Measurements from ENCODE around the gene DNAJC27. TPM values are rescaled to one million over a fixed set of nuclear protein-coding genes. Genes with fewer than 3 reads are reported as not detected.
A peak's percentile ranks its signal among the peaks of the same experiment; 100 is the strongest.

DNAJC27 gene
- total RNA-seq, 4 donors from 2014 or later = 2.1 to 4.6 (median 4.2) TPM

DNA sequence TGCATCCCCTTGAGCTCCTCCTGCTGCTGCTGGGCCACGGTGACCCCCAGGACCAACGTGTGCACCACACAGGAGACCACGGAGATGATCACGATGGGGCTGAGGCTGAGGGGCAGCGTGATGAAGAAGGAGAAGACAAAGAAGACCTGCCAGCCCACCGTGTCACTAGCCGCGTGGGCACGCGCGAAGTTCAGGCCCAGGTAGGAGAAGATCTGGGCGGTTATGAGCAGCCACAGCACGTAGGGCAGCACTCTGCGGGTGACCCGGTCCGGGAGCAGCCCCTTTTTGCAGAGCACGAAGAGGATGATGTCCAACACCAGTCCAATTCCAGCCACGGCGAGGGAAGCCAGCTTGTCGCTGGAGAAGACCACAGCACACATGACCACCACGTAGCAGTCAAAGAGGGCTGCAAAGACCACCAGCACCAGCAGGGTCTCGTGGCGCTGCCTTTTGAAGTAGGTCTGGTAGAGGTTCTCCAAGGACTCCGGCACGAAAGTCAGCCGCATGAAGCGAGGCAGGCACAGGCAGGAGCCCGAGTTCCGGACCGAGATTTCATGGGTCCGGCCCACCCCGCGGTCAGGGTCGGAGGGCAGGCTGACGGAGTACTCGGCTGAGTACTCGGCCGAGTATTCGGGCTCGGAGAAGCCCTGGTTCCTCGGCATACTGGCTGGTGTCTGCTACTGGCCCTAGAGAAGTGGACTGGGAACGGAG lies 53.3 kb downstream of the DNAJC27 start:
- 83 to 85% methylated on average over 21 to 36 of the region's 42 CpGs for WGBS, 2 donors
- peak overlapping the region; percentile 53 to 89 (median 66) for H3K4me3 ChIP-seq
- peaks cover 0 to 7% (median 0%) of the 10 kb centered on the region in 3 donors for H3K36me3 ChIP-seq
- TF ChIP-seq POLR2A (IDR thresholded peaks at IDR 0.05) (no peak), CTCF (IDR thresholded peaks at IDR 0.05) (no peak)
- intact Hi-C loops (cut with DNase I) = no loop called here
- peaks cover 11 to 70% (median 22%) of the 10 kb centered on the region in 3 donors for H3K4me1 ChIP-seq
- DNase-seq = no peak
- H3K9me3 ChIP-seq = no peaks in the 10 kb centered on the region
- H3K27me3 ChIP-seq = no peaks in the 10 kb centered on the region
- peak overlapping the region; percentile 52 to 91 (median 81) for H3K27ac ChIP-seq

GRCh38 chr2:24917731-24918325 lies 53.9 kb downstream of the DNAJC27 start:
- Histone ChIP-seq H3K4me1 (peaks cover 11 to 77% (median 22%) of the 10 kb centered on the region in 3 donors), H3K36me3 (peaks cover 0 to 7% (median 0%) of the 10 kb centered on the region in 3 donors), H3K9me3 (no peaks in the 10 kb centered on the region), H3K4me3 (peak overlapping the region in 3 of 4 donors; percentile 57 to 89 (median 76)), H3K27me3 (no peaks in the 10 kb centered on the region), H3K27ac (peak overlapping the region in 3 of 4 donors; percentile 19 to 52 (median 49))
- intact Hi-C loops (cut with DNase I) = no loop called here
- TF ChIP-seq POLR2A (IDR thresholded peaks at IDR 0.05) (no peak), CTCF (IDR thresholded peaks at IDR 0.05) (no peak)
- WGBS, 2 donors = 88 to 89% methylated on average over 5 to 7 of the region's 12 CpGs
- no peak for DNase-seq

GRCh38 chr2:24917086-24917485 lies 54.7 kb downstream of the DNAJC27 start:
- intact Hi-C loops (cut with DNase I) = no loop called here
- no peak for TF ChIP-seq CTCF (IDR thresholded peaks at IDR 0.05)
- no peak for TF ChIP-seq POLR2A (IDR thresholded peaks at IDR 0.05)
- WGBS, 2 donors = 40 to 80% methylated on average over 1 to 4 of the region's 7 CpGs
- peak overlapping the region in 3 of 4 donors; percentile 57 to 89 (median 76) for H3K4me3 ChIP-seq
- H3K36me3 ChIP-seq = peaks cover 0 to 7% (median 0%) of the 10 kb centered on the region in 3 donors
- no peak for DNase-seq
- H3K4me1 ChIP-seq = peaks cover 11 to 79% (median 22%) of the 10 kb centered on the region in 3 donors
- no peaks in the 10 kb centered on the region for H3K9me3 ChIP-seq
- no peaks in the 10 kb centered on the region for H3K27me3 ChIP-seq
- peak overlapping the region in 3 of 4 donors; percentile 19 to 52 (median 49) for H3K27ac ChIP-seq

- Histone ChIP-seq H3K27ac (peak overlapping the region in 1 of 4 donors; percentile 29), H3K36me3 (peaks cover 0 to 7% (median 0%) of the 10 kb centered on the region in 3 donors), H3K4me3 (peak overlapping the region in 1 of 4 donors; percentile 1), H3K9me3 (no peaks in the 10 kb centered on the region), H3K4me1 (peaks cover 11 to 74% (median 22%) of the 10 kb centered on the region in 3 donors), H3K27me3 (no peaks in the 10 kb centered on the region)
- no peak for DNase-seq
- intact Hi-C loops (cut with DNase I) = no loop called here
- TF ChIP-seq POLR2A (IDR thresholded peaks at IDR 0.05) (no peak), CTCF (IDR thresholded peaks at IDR 0.05) (no peak)
- WGBS, 2 donors = 38 to 53% methylated on average over 2 to 3 of the region's 4 CpGs
Measured at GRCh38 chr2:24915796-24916195, 56.0 kb downstream of the DNAJC27 start.

DNA sequence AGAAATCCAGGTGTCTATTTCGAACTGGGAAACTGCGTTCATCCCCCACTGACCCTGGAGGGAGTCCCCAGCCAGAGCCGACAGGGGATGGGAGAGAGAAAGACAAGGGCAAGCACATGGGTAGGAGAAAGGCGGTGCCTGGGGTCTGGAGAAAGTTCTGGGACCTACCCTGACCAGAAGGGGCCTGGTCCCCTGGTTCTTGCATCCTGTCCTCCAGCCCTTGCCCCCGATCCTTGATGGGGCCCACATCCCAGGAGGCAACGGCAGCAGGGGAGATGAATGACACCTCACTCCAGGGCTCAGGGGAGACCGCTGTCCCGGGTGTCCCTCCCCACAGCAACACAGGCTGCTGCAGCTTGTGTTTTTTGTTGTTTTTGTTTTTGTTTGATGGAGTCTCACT lies 56.6 kb downstream of the DNAJC27 start:
- WGBS, 2 donors = 82 to 87% methylated on average over 4 to 7 of the region's 8 CpGs
- intact Hi-C loops (cut with DNase I) = no loop called here
- H3K4me3 ChIP-seq = peak overlapping the region in 1 of 4 donors; percentile 1
- peaks cover 0 to 7% (median 0%) of the 10 kb centered on the region in 3 donors for H3K36me3 ChIP-seq
- TF ChIP-seq CTCF (IDR thresholded peaks at IDR 0.05) (no peak), POLR2A (IDR thresholded peaks at IDR 0.05) (no peak)
- H3K27ac ChIP-seq = peak overlapping the region in 3 of 4 donors; percentile 20 to 50 (median 29)
- no peaks in the 10 kb centered on the region for H3K27me3 ChIP-seq
- H3K9me3 ChIP-seq = no peaks in the 10 kb centered on the region
- H3K4me1 ChIP-seq = peaks cover 11 to 69% (median 22%) of the 10 kb centered on the region in 3 donors
- no peak for DNase-seq

Data from esophagus squamous epithelium (tissue), 5 donors.